Testis (tissue), 2 donors: ENCODE data around the gene PIK3CD.

ENCODE experiments used
- POLR2A ChIP-seq: fragments of 450-650 bp; IDR thresholded peaks from one replicate; pipeline ENCODE4 v1.6.1; 2017; ENCODE audit warnings: antibody characterized with exemption, mild to moderate bottlenecking, moderate library complexity
- TF ChIP-seq, protein P1 (sequence below), 3 experiments: fragments of 450-650 bp in 2 of 3; fragments of 200-600 bp in 1 of 3; sonication (generic) in 1 of 3; IDR thresholded peaks; one replicate each; pipeline ENCODE4 v1.5.1; 2016 to 2019; ENCODE audit warnings: antibody characterized with exemption in 3 of 3, mild to moderate bottlenecking in 2 of 3, moderate library complexity in 1 of 3

DNA sequence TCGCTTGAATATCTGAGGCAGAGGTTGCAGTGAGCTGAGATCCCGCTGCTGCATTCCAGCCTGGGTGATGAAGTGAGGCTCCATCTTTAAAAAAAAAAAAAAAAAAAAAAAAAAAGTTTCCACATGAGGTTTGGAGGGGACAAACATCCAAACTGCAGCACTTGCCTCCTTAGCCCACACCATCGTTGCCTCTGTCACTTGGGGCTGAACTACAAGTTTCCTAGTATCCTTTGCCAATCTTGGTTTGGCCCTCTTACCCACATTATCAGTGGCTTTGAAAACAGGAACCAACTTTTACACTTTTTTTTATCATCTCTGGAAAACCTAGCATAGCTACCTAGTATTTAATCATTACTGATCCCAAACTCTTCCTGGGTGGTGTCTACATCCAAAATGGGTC is 113.0 kb downstream of the PIK3CD start:
- TF ChIP-seq, protein P1, sequence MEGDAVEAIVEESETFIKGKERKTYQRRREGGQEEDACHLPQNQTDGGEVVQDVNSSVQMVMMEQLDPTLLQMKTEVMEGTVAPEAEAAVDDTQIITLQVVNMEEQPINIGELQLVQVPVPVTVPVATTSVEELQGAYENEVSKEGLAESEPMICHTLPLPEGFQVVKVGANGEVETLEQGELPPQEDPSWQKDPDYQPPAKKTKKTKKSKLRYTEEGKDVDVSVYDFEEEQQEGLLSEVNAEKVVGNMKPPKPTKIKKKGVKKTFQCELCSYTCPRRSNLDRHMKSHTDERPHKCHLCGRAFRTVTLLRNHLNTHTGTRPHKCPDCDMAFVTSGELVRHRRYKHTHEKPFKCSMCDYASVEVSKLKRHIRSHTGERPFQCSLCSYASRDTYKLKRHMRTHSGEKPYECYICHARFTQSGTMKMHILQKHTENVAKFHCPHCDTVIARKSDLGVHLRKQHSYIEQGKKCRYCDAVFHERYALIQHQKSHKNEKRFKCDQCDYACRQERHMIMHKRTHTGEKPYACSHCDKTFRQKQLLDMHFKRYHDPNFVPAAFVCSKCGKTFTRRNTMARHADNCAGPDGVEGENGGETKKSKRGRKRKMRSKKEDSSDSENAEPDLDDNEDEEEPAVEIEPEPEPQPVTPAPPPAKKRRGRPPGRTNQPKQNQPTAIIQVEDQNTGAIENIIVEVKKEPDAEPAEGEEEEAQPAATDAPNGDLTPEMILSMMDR (IDR thresholded peaks at IDR 0.05) = no peak
- no peak for TF ChIP-seq POLR2A
